NCI-H1417 treated with DMSO at 0.1 percent for 48 hours (cell line): ENCODE measurements around the gene ARMC8.

ENCODE experiments used
- DNase-seq: peaks from one replicate; lab custom pipeline; 2025; lab: John Stamatoyannopoulos, UW

Gene ARMC8

GRCh38 chr3:138245026-138245425, 57.9 kb downstream of the ARMC8 start:
- no peak for DNase-seq

GRCh38 chr3:138249636-138250035, 62.5 kb downstream of the ARMC8 start:
- DNase-seq = no peak

- DNase-seq = no peak
Observed at GRCh38 chr3:138253609-138254008, 66.5 kb downstream of the ARMC8 start.

- DNase-seq = no peak
Observed at GRCh38 chr3:138254216-138254615, 67.1 kb downstream of the ARMC8 start.

- DNase-seq = no peak
Observed at GRCh38 chr3:138256022-138256421, 68.9 kb downstream of the ARMC8 start.

- no peak for DNase-seq
Observed at GRCh38 chr3:138257986-138258385, 70.9 kb downstream of the ARMC8 start.

- DNase-seq = no peak
Observed at GRCh38 chr3:138259126-138259525, 72.0 kb downstream of the ARMC8 start.

GRCh38 chr3:138260611-138261010, 73.5 kb downstream of the ARMC8 start:
- no peak for DNase-seq

GRCh38 chr3:138263104-138263503, 76.0 kb downstream of the ARMC8 start:
- DNase-seq = no peak

- DNase-seq = no peak
Observed at GRCh38 chr3:138265745-138266144, 78.6 kb downstream of the ARMC8 start.

GRCh38 chr3:138267083-138267482, 80.0 kb downstream of the ARMC8 start:
- DNase-seq = no peak

- DNase-seq = no peak
Observed at GRCh38 chr3:138270245-138270644, 83.1 kb downstream of the ARMC8 start.

GRCh38 chr3:138271189-138271794, 84.2 kb downstream of the ARMC8 start:
- DNase-seq = no peak

GRCh38 chr3:138281561-138281960, 94.5 kb downstream of the ARMC8 start:
- no peak for DNase-seq

GRCh38 chr3:138282836-138283235, 95.7 kb downstream of the ARMC8 start:
- no peak for DNase-seq

- no peak for DNase-seq
Observed at GRCh38 chr3:138284079-138284478, 97.0 kb downstream of the ARMC8 start.

- no peak for DNase-seq
Observed at GRCh38 chr3:138284957-138285477, 97.9 kb downstream of the ARMC8 start.

- DNase-seq = no peak
Observed at GRCh38 chr3:138289260-138289659, 102.2 kb downstream of the ARMC8 start.

- DNase-seq = no peak
Observed at GRCh38 chr3:138289701-138290100, 102.6 kb downstream of the ARMC8 start.

GRCh38 chr3:138296639-138297038, 109.5 kb downstream of the ARMC8 start:
- DNase-seq = no peak

GRCh38 chr3:138297059-138297607, 110.0 kb downstream of the ARMC8 start:
- no peak for DNase-seq

- no peak for DNase-seq
Observed at GRCh38 chr3:138297876-138298275, 110.8 kb downstream of the ARMC8 start.

- DNase-seq = no peak
Observed at GRCh38 chr3:138300647-138301046, 113.5 kb downstream of the ARMC8 start.

- no peak for DNase-seq
Observed at GRCh38 chr3:138303474-138303873, 116.4 kb downstream of the ARMC8 start.
